Measurements from ENCODE around the gene GIMAP6. TPM values are rescaled to one million over a fixed set of nuclear protein-coding genes. Genes with fewer than 3 reads are reported as not detected.
"Not testable (repeated sequence)": the region's sequence is repeated elsewhere in the genome, so short reads cannot be mapped to it uniquely, and the experiment has no call there.

The GIMAP6 gene
- total RNA-seq, 1 donor from 2014 or later: 21.4 TPM

DNA sequence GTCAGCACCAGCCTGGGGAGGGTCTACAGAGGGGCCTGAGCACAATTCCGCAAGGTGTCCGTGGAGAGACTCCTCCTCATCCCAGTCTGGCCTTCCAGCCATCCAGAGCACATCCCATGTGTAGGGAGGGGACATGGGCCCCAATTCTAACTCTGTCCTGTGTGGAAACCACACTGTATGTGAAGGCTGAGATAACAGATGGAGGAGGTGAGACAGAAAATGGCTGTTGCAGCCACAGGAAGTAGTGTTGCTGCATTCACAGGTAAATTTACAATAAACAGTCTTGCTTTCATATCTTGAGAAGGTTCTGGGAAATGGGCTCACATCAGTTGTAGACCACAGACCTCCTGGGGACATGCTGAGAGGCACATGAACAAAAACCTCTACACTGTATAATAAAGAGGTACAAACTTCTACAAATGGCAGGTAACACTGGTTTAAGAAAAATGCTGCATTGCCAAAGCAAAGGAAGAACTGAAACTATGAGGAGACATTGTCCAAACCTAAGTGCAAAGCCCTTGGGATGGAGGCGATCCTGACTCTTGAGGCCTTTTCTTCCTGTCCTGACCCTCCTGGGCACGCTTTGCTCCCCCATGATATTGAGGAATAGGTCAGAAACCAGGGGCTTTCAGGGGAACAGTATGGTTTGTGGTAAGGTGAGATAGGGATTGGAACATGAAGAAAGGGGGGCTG, 31.8 kb upstream of the GIMAP6 start:
- no peak overlapping the region for H3K4me3 ChIP-seq
- TF ChIP-seq POLR2AphosphoS5 (IDR thresholded peaks at IDR 0.05; ENCODE audit: insufficient read depth in 1 of 2, low read depth in 1 of 2) (no peak), POLR2A (IDR thresholded peaks at IDR 0.05) (no peak)
- TF ChIP-seq, protein P1, sequence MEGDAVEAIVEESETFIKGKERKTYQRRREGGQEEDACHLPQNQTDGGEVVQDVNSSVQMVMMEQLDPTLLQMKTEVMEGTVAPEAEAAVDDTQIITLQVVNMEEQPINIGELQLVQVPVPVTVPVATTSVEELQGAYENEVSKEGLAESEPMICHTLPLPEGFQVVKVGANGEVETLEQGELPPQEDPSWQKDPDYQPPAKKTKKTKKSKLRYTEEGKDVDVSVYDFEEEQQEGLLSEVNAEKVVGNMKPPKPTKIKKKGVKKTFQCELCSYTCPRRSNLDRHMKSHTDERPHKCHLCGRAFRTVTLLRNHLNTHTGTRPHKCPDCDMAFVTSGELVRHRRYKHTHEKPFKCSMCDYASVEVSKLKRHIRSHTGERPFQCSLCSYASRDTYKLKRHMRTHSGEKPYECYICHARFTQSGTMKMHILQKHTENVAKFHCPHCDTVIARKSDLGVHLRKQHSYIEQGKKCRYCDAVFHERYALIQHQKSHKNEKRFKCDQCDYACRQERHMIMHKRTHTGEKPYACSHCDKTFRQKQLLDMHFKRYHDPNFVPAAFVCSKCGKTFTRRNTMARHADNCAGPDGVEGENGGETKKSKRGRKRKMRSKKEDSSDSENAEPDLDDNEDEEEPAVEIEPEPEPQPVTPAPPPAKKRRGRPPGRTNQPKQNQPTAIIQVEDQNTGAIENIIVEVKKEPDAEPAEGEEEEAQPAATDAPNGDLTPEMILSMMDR (IDR thresholded peaks at IDR 0.05): no peak
- no peaks in the 10 kb centered on the region for H3K27me3 ChIP-seq
- H3K27ac ChIP-seq: no peak overlapping the region
- DNase-seq (ENCODE audit: extremely low spot score in 2 of 2): no peak
- no peaks in the 10 kb centered on the region for H3K9me3 ChIP-seq
- intact Hi-C loops (cut with DNase I): no loop called here
- H3K36me3 ChIP-seq: no peaks in the 10 kb centered on the region
- H3K4me1 ChIP-seq: no peaks in the 10 kb centered on the region

DNA sequence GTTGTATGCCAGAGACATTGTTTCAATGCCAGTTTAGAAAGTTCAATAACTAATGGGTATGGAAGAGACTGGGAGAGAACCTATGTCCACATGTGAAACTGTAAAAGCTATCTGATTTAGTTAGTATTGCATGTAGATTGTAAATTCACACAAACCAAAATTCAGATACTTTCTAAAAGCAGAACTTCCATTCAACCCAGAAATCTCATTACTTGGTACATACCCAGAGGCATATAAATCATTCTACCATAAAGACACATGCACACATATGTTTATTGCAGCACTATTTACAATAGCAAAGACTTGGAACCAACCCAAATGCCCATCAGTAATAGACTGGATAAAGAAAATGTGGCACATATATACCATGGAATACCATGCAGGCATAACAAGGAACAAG, 30.6 kb upstream of the GIMAP6 start:
- H3K27me3 ChIP-seq; H3K27ac ChIP-seq; H3K4me3 ChIP-seq; DNase-seq (ENCODE audit: extremely low spot score in 2 of 2); H3K36me3 ChIP-seq; H3K4me1 ChIP-seq; intact Hi-C loops (cut with DNase I); H3K9me3 ChIP-seq: not testable (repeated sequence)

DNA sequence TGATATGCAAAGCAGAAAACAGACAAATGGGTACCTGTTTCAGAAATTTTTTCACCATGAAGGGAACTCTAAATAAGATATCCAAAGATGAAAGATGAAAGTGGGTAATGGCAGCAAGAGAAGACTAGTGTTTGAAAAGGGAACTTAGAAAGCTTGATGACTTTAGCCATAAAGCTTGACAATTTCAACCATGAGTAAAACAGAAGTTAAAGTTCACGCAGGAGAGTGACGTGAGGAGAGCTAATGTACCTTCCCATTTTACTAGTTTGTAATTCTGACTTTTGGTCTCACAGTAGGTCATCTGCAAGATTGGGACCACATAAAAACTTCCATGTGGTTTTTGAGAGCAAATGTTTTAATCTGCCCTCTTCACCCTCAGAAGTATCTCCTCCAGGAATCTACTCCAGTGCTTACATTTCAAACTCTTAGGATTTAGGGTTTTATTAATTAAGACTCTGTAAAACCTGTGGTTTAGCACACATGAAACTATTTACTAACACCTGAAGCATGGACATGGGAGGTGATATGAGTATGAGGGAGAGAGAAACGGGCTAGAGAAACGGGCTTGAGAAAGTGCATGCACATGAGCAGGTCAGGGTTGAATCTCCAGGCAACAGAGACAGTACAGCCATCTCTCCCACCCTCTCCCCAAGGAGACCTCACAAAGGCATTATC, 28.9 kb upstream of the GIMAP6 start:
- H3K27me3 ChIP-seq: no peaks in the 10 kb centered on the region
- intact Hi-C loops (cut with DNase I): no loop called here
- no peak overlapping the region for H3K27ac ChIP-seq
- no peaks in the 10 kb centered on the region for H3K36me3 ChIP-seq
- H3K4me3 ChIP-seq: no peak overlapping the region
- TF ChIP-seq, protein P1 (IDR thresholded peaks at IDR 0.05): no peak
- TF ChIP-seq POLR2AphosphoS5 (IDR thresholded peaks at IDR 0.05; ENCODE audit: insufficient read depth in 1 of 2, low read depth in 1 of 2) (no peak), POLR2A (IDR thresholded peaks at IDR 0.05) (no peak)
- H3K9me3 ChIP-seq: no peaks in the 10 kb centered on the region
- DNase-seq (ENCODE audit: extremely low spot score in 2 of 2): no peak
- H3K4me1 ChIP-seq: no peaks in the 10 kb centered on the region

DNA sequence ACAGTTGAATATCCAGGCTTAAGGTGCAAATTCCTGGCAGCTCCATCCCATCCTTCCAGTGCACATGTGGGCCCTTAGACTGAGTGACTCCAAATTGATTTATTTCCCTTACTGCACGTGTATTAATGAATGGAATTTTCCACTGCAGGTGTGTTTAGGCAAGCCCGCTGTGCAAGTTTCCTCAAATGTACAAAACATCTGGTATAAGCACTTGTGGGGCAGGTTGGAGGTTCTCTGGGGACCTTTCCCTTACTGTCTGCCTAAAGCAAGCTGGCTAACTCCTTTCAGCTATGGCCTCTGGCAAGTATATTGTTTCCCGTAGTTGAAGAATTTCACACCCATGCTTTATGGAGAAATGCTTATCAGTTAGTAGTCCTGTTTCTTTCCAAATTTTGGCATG, 25.3 kb upstream of the GIMAP6 start:
- no peaks in the 10 kb centered on the region for H3K27me3 ChIP-seq
- intact Hi-C loops (cut with DNase I): no loop called here
- no peaks in the 10 kb centered on the region for H3K9me3 ChIP-seq
- no peak for DNase-seq (ENCODE audit: extremely low spot score in 2 of 2)
- H3K4me3 ChIP-seq: no peak overlapping the region
- TF ChIP-seq POLR2A (IDR thresholded peaks at IDR 0.05): no peak
- no peak for TF ChIP-seq POLR2AphosphoS5 (IDR thresholded peaks at IDR 0.05; ENCODE audit: insufficient read depth in 1 of 2, low read depth in 1 of 2)
- TF ChIP-seq, protein P1 (IDR thresholded peaks at IDR 0.05): no peak
- H3K27ac ChIP-seq: no peak overlapping the region
- H3K36me3 ChIP-seq: no peaks in the 10 kb centered on the region
- H3K4me1 ChIP-seq: no peaks in the 10 kb centered on the region

DNA sequence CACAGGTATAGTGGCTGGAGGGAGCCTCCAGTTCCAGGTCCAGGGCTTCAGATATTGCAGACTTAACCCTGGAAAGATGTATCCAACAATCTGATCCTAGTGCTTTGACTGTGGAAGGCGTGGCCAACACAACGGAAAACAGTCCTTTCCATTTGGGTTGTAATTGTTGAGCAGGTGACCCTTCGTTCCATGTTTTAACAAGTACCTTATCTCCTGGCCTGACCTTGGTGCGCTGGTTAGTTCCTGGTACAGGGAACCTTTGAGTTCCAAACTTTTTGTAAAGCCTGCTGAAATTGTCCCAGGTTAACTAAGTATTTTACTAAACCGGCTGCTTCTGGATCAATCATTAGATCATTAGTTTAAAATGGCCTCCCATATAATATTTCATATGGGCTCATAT, 23.9 kb upstream of the GIMAP6 start:
- no peak for DNase-seq (ENCODE audit: extremely low spot score in 2 of 2)

More for the DNA sequence above, 23.9 kb upstream of the GIMAP6 start:
- intact Hi-C loops (cut with DNase I): no loop called here
- Histone ChIP-seq H3K27ac (no peak overlapping the region), H3K4me3 (no peak overlapping the region), H3K27me3 (no peaks in the 10 kb centered on the region), H3K36me3 (no peaks in the 10 kb centered on the region), H3K9me3 (no peaks in the 10 kb centered on the region), H3K4me1 (no peaks in the 10 kb centered on the region)
- TF ChIP-seq POLR2AphosphoS5 (IDR thresholded peaks at IDR 0.05; ENCODE audit: insufficient read depth in 1 of 2, low read depth in 1 of 2) (no peak), POLR2A (IDR thresholded peaks at IDR 0.05) (no peak)
- TF ChIP-seq, protein P1 (IDR thresholded peaks at IDR 0.05): no peak

All from vagina (tissue), 2 donors.